SU-DHL-6 (cell line): Measurements from ENCODE around the gene NAV2.

Experiments
- H2AFZ ChIP-seq: fragments of 200-600 bp; sonication (generic); 2 replicates; pipeline ENCODE4 v1.6.1; 2014; ENCODE audit warnings: low read depth, mild to moderate bottlenecking, moderate library complexity, mixed read lengths, antibody characterized with exemption, low read length; ENCODE audit not compliant: severe bottlenecking
- H3F3A ChIP-seq: fragments of 200-600 bp; shearing (Covaris generic); 2 replicates; pipeline ENCODE4 v1.6.0; 2016; ENCODE audit warnings: antibody characterized with exemption, mild to moderate bottlenecking; ENCODE audit not compliant: insufficient read depth
- H3K27ac ChIP-seq: fragments of 200-600 bp; sonication (generic); 2 replicates; pipeline ENCODE4 v1.5.1; 2016; ENCODE audit warnings: low read depth, mild to moderate bottlenecking, low read length, moderate library complexity, mixed read lengths
- H3K27me3 ChIP-seq: fragments of 200-600 bp; sonication (generic), shearing (Covaris generic); 2 replicates; pipeline ENCODE4 v1.6.0; 2014; ENCODE audit warnings: mild to moderate bottlenecking, low read length
- H3K36me3 ChIP-seq: fragments of 200-600 bp; sonication (generic); 2 replicates; pipeline ENCODE4 v1.6.1; 2014; ENCODE audit warnings: mild to moderate bottlenecking, low read length, mixed read lengths
- H3K4me2 ChIP-seq: fragments of 300-600, 200-600 bp; shearing (Covaris generic), sonication (generic); 2 replicates; pipeline ENCODE4 v1.6.0; 2014; ENCODE audit warnings: low read length, low read depth, mild to moderate bottlenecking; ENCODE audit not compliant: poor library complexity, severe bottlenecking
- H3K4me3 ChIP-seq: fragments of 200-600 bp; sonication (generic); 2 replicates; pipeline ENCODE4 v1.5.1; 2014; ENCODE audit warnings: antibody characterized with exemption, low read length, mild to moderate bottlenecking, mixed read lengths; ENCODE audit not compliant: insufficient read depth, poor library complexity, severe bottlenecking
- H3K79me2 ChIP-seq: fragments of 200-600 bp; sonication (generic); 2 replicates; pipeline ENCODE4 v1.6.1; 2014; ENCODE audit warnings: mild to moderate bottlenecking, low read length, moderate library complexity; ENCODE audit not compliant: insufficient read depth
- H3K9ac ChIP-seq: fragments of 200-600 bp; sonication (generic); 2 replicates; pipeline ENCODE4 v1.7.0; 2014; ENCODE audit warnings: mild to moderate bottlenecking, low read length
- H3K9me2 ChIP-seq: fragments of 200-600 bp; sonication (generic); replicated peaks from 2 replicates; pipeline ENCODE4 v1.6.1; 2014; ENCODE audit warnings: low read length; ENCODE audit not compliant: insufficient read depth
- H3K9me3 ChIP-seq: fragments of 200-600 bp; sonication (generic); 2 replicates; pipeline ENCODE4 v1.6.1; 2014; ENCODE audit warnings: low read length, mixed read lengths; ENCODE audit not compliant: insufficient read depth
- H4K20me1 ChIP-seq: fragments of 200-600 bp; sonication (generic); 2 replicates; pipeline ENCODE4 v1.6.1; 2014; ENCODE audit warnings: low read depth, mild to moderate bottlenecking, antibody characterized with exemption, low read length, moderate library complexity, mixed read lengths
- CTCF ChIP-seq: fragments of 200-600 bp; sonication (generic); IDR thresholded peaks from one replicate; pipeline ENCODE4 v1.5.1; 2017; ENCODE audit warnings: antibody characterized with exemption, mild to moderate bottlenecking, low read length, moderate library complexity; ENCODE audit not compliant: insufficient read depth, poor library complexity, severe bottlenecking
- EZH2phosphoT487 ChIP-seq: fragments of 200-600 bp; sonication (generic), shearing (Covaris generic); conservative IDR thresholded peaks from 2 replicates; pipeline ENCODE4 v1.6.1; 2018; ENCODE audit warnings: mild to moderate bottlenecking, antibody characterized with exemption, low read length, moderate library complexity, mixed read lengths

The NAV2 gene

GRCh38 chr11:19738124-19738523 is 25.5 kb downstream of the NAV2 start:
- H3K4me2 ChIP-seq, result no peak overlapping the region
- no peaks in the 10 kb centered on the region for H3K36me3 ChIP-seq
- H3K27me3 ChIP-seq, result no peaks in the 10 kb centered on the region
- H3K9me3 ChIP-seq, result no peaks in the 10 kb centered on the region
- H4K20me1 ChIP-seq, result no peaks in the 10 kb centered on the region
- H3K79me2 ChIP-seq, result no peaks in the 10 kb centered on the region
- H2AFZ ChIP-seq, result no peak overlapping the region
- no peak overlapping the region for H3K9ac ChIP-seq
- H3K9me2 ChIP-seq, result no peaks in the 10 kb centered on the region
- H3K4me3 ChIP-seq, result no peak overlapping the region
- no peak for TF ChIP-seq EZH2phosphoT487
- TF ChIP-seq CTCF, result no peak
- no peaks in the 10 kb centered on the region for H3F3A ChIP-seq
- no peak overlapping the region for H3K27ac ChIP-seq

- no peak overlapping the region for H3K27ac ChIP-seq
- H3K27me3 ChIP-seq, result no peaks in the 10 kb centered on the region
- H3K4me2 ChIP-seq, result no peak overlapping the region
- no peaks in the 10 kb centered on the region for H3F3A ChIP-seq
- H3K79me2 ChIP-seq, result no peaks in the 10 kb centered on the region
- no peaks in the 10 kb centered on the region for H4K20me1 ChIP-seq
- TF ChIP-seq EZH2phosphoT487 (no peak), CTCF (no peak)
- no peaks in the 10 kb centered on the region for H3K36me3 ChIP-seq
- H3K9ac ChIP-seq, result no peak overlapping the region
- H3K4me3 ChIP-seq, result no peak overlapping the region
- H3K9me3 ChIP-seq, result no peaks in the 10 kb centered on the region
- H2AFZ ChIP-seq, result no peak overlapping the region
- no peaks in the 10 kb centered on the region for H3K9me2 ChIP-seq
Measured at GRCh38 chr11:19739872-19740271, 27.2 kb downstream of the NAV2 start.

GRCh38 chr11:19740586-19740985 is 27.9 kb downstream of the NAV2 start:
- no peaks in the 10 kb centered on the region for H3K9me3 ChIP-seq
- no peak overlapping the region for H3K9ac ChIP-seq
- no peaks in the 10 kb centered on the region for H3K79me2 ChIP-seq
- H4K20me1 ChIP-seq, result no peaks in the 10 kb centered on the region
- H3K4me3 ChIP-seq, result no peak overlapping the region
- no peaks in the 10 kb centered on the region for H3K9me2 ChIP-seq
- TF ChIP-seq EZH2phosphoT487 (no peak), CTCF (no peak)
- H3F3A ChIP-seq, result no peaks in the 10 kb centered on the region
- no peaks in the 10 kb centered on the region for H3K36me3 ChIP-seq
- no peak overlapping the region for H3K4me2 ChIP-seq
- H3K27me3 ChIP-seq, result no peaks in the 10 kb centered on the region
- no peak overlapping the region for H2AFZ ChIP-seq
- H3K27ac ChIP-seq, result no peak overlapping the region
